ENCODE measurements around the gene CNTN6.

- TF ChIP-seq RELA (CRISPR knock-in tag; IDR thresholded peaks at IDR 0.05; ENCODE audit: borderline replicate concordance) (no peak), MAX (CRISPR knock-in tag; IDR thresholded peaks at IDR 0.05) (no peak), CTCF (IDR thresholded peaks at IDR 0.05) (no peak), ELF4 (CRISPR knock-in tag; IDR thresholded peaks at IDR 0.05; ENCODE audit: low read depth) (no peak), ESRRA (CRISPR knock-in tag; IDR thresholded peaks at IDR 0.05; ENCODE audit: borderline replicate concordance) (no peak), FOXP1 (CRISPR knock-in tag; IDR thresholded peaks at IDR 0.05; ENCODE audit: borderline replicate concordance) (no peak), E2F1 (CRISPR knock-in tag; IDR thresholded peaks at IDR 0.05) (no peak), SMAD4 (CRISPR knock-in tag; IDR thresholded peaks at IDR 0.05) (no peak), NR3C1 (CRISPR knock-in tag; conservative IDR thresholded peaks at IDR 0.05; ENCODE audit: low read depth) (no peak), ZNF263 (CRISPR knock-in tag; IDR thresholded peaks at IDR 0.05; ENCODE audit: low read depth) (no peak)
- TF ChIP-seq, protein P1, sequence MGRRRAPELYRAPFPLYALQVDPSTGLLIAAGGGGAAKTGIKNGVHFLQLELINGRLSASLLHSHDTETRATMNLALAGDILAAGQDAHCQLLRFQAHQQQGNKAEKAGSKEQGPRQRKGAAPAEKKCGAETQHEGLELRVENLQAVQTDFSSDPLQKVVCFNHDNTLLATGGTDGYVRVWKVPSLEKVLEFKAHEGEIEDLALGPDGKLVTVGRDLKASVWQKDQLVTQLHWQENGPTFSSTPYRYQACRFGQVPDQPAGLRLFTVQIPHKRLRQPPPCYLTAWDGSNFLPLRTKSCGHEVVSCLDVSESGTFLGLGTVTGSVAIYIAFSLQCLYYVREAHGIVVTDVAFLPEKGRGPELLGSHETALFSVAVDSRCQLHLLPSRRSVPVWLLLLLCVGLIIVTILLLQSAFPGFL (CRISPR knock-in tag; IDR thresholded peaks at IDR 0.05; ENCODE audit: borderline replicate concordance), result no peak
Measured at GRCh38 chr3:1191026-1191425, 98.2 kb downstream of the CNTN6 start.
